ENCODE measurements around the gene TMEM37. TPM values are rescaled to one million over a fixed set of nuclear protein-coding genes. Genes with fewer than 3 reads are reported as not detected.

Gene TMEM37
- total RNA-seq, 1 donor from 2014 or later = 6.0 TPM

- no peak for ATAC-seq
These were observed 30.2 kb downstream of the TMEM37 start for GRCh38 chr2:119461811-119462210.

- ATAC-seq = no peak
These were observed 30.9 kb downstream of the TMEM37 start for GRCh38 chr2:119462574-119462973.

GRCh38 chr2:119463136-119463535 is 31.5 kb downstream of the TMEM37 start:
- ATAC-seq = no peak

GRCh38 chr2:119463990-119464389 is 32.3 kb downstream of the TMEM37 start:
- ATAC-seq = no peak

GRCh38 chr2:119464981-119465380 is 33.3 kb downstream of the TMEM37 start:
- no peak for ATAC-seq

GRCh38 chr2:119465687-119466086 is 34.0 kb downstream of the TMEM37 start:
- no peak for ATAC-seq

GRCh38 chr2:119466373-119466772 is 34.7 kb downstream of the TMEM37 start:
- ATAC-seq = no peak

- ATAC-seq = no peak
These were observed 36.7 kb downstream of the TMEM37 start for GRCh38 chr2:119468154-119468955.

GRCh38 chr2:119469131-119469530 is 37.5 kb downstream of the TMEM37 start:
- ATAC-seq = no peak

GRCh38 chr2:119469661-119470297 is 38.1 kb downstream of the TMEM37 start:
- ATAC-seq = no peak

- ATAC-seq = no peak
These were observed 41.1 kb downstream of the TMEM37 start for GRCh38 chr2:119472749-119473148.

- no peak for ATAC-seq
These were observed 42.1 kb downstream of the TMEM37 start for GRCh38 chr2:119473621-119474370.

- ATAC-seq = no peak
These were observed 42.9 kb downstream of the TMEM37 start for GRCh38 chr2:119474371-119475224.

GRCh38 chr2:119475225-119475856 is 43.7 kb downstream of the TMEM37 start:
- ATAC-seq = no peak

- no peak for ATAC-seq
These were observed 44.2 kb downstream of the TMEM37 start for GRCh38 chr2:119475857-119476244.

GRCh38 chr2:119476301-119477112 is 44.9 kb downstream of the TMEM37 start:
- ATAC-seq = peak; percentile 73

- no peak for ATAC-seq
These were observed 45.5 kb downstream of the TMEM37 start for GRCh38 chr2:119477113-119477505.

- ATAC-seq = no peak
These were observed 46.7 kb downstream of the TMEM37 start for GRCh38 chr2:119478188-119478977.

GRCh38 chr2:119478978-119479295 is 47.3 kb downstream of the TMEM37 start:
- no peak for ATAC-seq

- no peak for ATAC-seq
These were observed 48.5 kb downstream of the TMEM37 start for GRCh38 chr2:119480184-119480583.
